GM23248 (cell line): ENCODE results near the gene GFPT1. TPM values are rescaled to one million over a fixed set of nuclear protein-coding genes. Genes with fewer than 3 reads are reported as not detected.
A peak's percentile ranks its signal among the peaks of the same experiment; 100 is the strongest.
"Not testable (repeated sequence)": the region's sequence is repeated elsewhere in the genome, so short reads cannot be mapped to it uniquely, and the experiment has no call there.

Source experiments
- DNase-seq: peaks from one replicate; pipeline ENCODE4 v3.0.0-alpha.2; 2015
- H2AFZ ChIP-seq: fragments of 200-600 bp; sonication (generic); 2 replicates; pipeline ENCODE4 v1.6.1; 2016; ENCODE audit warnings: antibody characterized with exemption
- H3F3A ChIP-seq: fragments of 200-600 bp; sonication (generic); 2 replicates; pipeline ENCODE4 v1.6.1; 2016; ENCODE audit warnings: mild to moderate bottlenecking, antibody characterized with exemption, mixed run types; ENCODE audit not compliant: insufficient read depth
- H3K27ac ChIP-seq: fragments of 200-600 bp; sonication (generic); 2 replicates; pipeline ENCODE4 v1.5.1; 2016; ENCODE audit warnings: mild to moderate bottlenecking
- H3K27me3 ChIP-seq: fragments of 200-600 bp; sonication (generic); replicated peaks from 2 replicates; pipeline ENCODE4 v1.6.1; 2016; ENCODE audit warnings: mild to moderate bottlenecking; ENCODE audit not compliant: insufficient read depth
- H3K36me3 ChIP-seq: fragments of 200-600 bp; sonication (generic); 2 replicates; pipeline ENCODE4 v1.6.1; 2016; ENCODE audit warnings: low read depth, mild to moderate bottlenecking
- H3K4me1 ChIP-seq: fragments of 200-600 bp; sonication (generic); 2 replicates; pipeline ENCODE4 v1.6.1; 2016; ENCODE audit warnings: mild to moderate bottlenecking; ENCODE audit not compliant: insufficient read depth
- H3K4me2 ChIP-seq: fragments of 200-600 bp; sonication (generic); one replicate; pipeline ENCODE4 v1.6.1; 2016; ENCODE audit warnings: mild to moderate bottlenecking; ENCODE audit not compliant: unreplicated experiment
- H3K4me3 ChIP-seq: fragments of 200-600 bp; sonication (generic); 2 replicates; pipeline ENCODE4 v1.5.1; 2016; ENCODE audit warnings: mild to moderate bottlenecking
- H3K79me2 ChIP-seq: fragments of 200-600 bp; sonication (generic); 2 replicates; pipeline ENCODE4 v1.6.1; 2016; ENCODE audit warnings: mild to moderate bottlenecking; ENCODE audit not compliant: insufficient read depth
- H3K9ac ChIP-seq: fragments of 200-600 bp; sonication (generic); 2 replicates; pipeline ENCODE4 v1.6.1; 2016; ENCODE audit warnings: mild to moderate bottlenecking
- H3K9me2 ChIP-seq: fragments of 200-600 bp; sonication (generic); 2 replicates; pipeline ENCODE4 v1.6.1; 2016; ENCODE audit warnings: mixed run types, mild to moderate bottlenecking, moderate library complexity; ENCODE audit not compliant: insufficient read depth
- H3K9me3 ChIP-seq: fragments of 200-600 bp; sonication (generic); one replicate; pipeline ENCODE4 v1.6.1; 2017; ENCODE audit warnings: low read depth
- H4K20me1 ChIP-seq: fragments of 200-600 bp; sonication (generic); 2 replicates; pipeline ENCODE4 v1.6.0; 2016; ENCODE audit not compliant: insufficient read depth
- EZH2 ChIP-seq: fragments of 200-600 bp; sonication (generic); IDR thresholded peaks from 2 replicates; pipeline ENCODE4 v1.6.1; 2018; ENCODE audit warnings: antibody characterized with exemption, mild to moderate bottlenecking; ENCODE audit not compliant: insufficient read depth, poor library complexity, severe bottlenecking
- EZH2phosphoT487 ChIP-seq: fragments of 200-600 bp; sonication (generic); IDR thresholded peaks from 2 replicates; pipeline ENCODE4 v1.6.1; 2018; ENCODE audit warnings: antibody characterized with exemption, moderate library complexity, mild to moderate bottlenecking, low read depth; ENCODE audit not compliant: insufficient read depth
- WGBS, 2 experiments: methylation state at CpG; one replicate each; pipeline ENCODE4 v1.1.6; 2015 to 2017; ENCODE audit warnings: low lambda C conversion rate in 2 of 2, low coverage in 1 of 2; ENCODE audit errors: missing lambda C conversion rate in 2 of 2; 5-methylcytosine and 5-hydroxymethylcytosine counted together
- in situ Hi-C: fragments of 300-500 bp; cut with MboI; formaldehyde crosslinking; loops from 2 replicates; pipeline ENCODE4 v1.15.0; 2020
- polyA plus RNA-seq: library from polyadenylated mRNA; unstranded; fragments of >200 nt; fragmentation: Nextera tagmentation; extraction: Ambion mirVana; gene quantifications from 2 replicates; pipeline ENCODE4 v1.2.1, GENCODE V29; 2016
- total RNA-seq: library from RNA; depleted of rRNA; stranded (reverse); fragments of >200 nt; shearing (Covaris generic); gene quantifications from 2 replicates; pipeline ENCODE4 v1.2.3, GENCODE V29; 2014

The GFPT1 gene
- total and polyA plus RNA-seq, 2 experiments from 2014 or later, result 53.3 to 115 TPM

DNA sequence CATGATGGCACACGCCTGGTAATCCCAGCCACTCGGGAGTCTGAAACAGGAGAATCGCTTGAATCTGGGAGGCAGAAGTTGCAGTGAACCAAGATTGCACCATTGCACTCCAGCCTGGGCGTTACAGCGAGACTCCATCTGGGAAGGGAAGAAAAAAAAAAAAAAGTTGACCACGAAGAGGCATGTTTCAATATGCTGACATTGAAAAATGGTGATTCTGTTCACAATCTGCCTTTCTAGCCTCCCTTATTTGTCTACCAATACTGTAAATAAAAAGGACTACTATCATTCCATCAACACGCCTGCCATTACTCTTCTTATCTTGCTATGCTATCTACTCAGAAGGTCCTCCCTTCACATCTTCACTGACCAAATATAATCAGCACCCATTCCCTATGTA is 18.4 kb downstream of the GFPT1 start:
- Histone ChIP-seq H3K79me2 (peaks cover 98% of the 10 kb centered on the region), H3K9me3 (no peaks in the 10 kb centered on the region), H3K27me3 (no peaks in the 10 kb centered on the region), H2AFZ (no peak overlapping the region), H3K4me3 (no peak overlapping the region), H3K9ac (no peak overlapping the region), H3K4me1 (no peaks in the 10 kb centered on the region), H3F3A (0 out of 2 replicates have a peak, but pooled peaks cover 24% of the 10 kb centered on the region), H4K20me1 (0 out of 2 replicates have a peak, but pooled peaks cover 3% of the 10 kb centered on the region), H3K27ac (no peak overlapping the region), H3K9me2 (no peaks in the 10 kb centered on the region), H3K4me2 (no peak overlapping the region), H3K36me3 (peaks cover 81% of the 10 kb centered on the region)
- in situ Hi-C loops, result no loop called here
- TF ChIP-seq EZH2 (no peak), EZH2phosphoT487 (no peak)
- 90 to 92% methylated on average over 7 of the region's 7 CpGs for WGBS, 2 experiments
- DNase-seq, result no peak

GRCh38 chr2:69359371-69359770 is 27.7 kb downstream of the GFPT1 start:
- in situ Hi-C loops, result no loop called here
- H3K79me2 ChIP-seq, result peaks cover 93% of the 10 kb centered on the region
- H3F3A ChIP-seq, result peaks cover 46% of the 10 kb centered on the region
- H3K27me3 ChIP-seq, result no peaks in the 10 kb centered on the region
- peaks cover 83% of the 10 kb centered on the region for H3K36me3 ChIP-seq
- no peak overlapping the region for H2AFZ ChIP-seq
- no peak overlapping the region for H3K9ac ChIP-seq
- H3K9me3 ChIP-seq, result no peaks in the 10 kb centered on the region
- H3K9me2 ChIP-seq, result no peaks in the 10 kb centered on the region
- no peak for TF ChIP-seq EZH2
- TF ChIP-seq EZH2phosphoT487, result no peak
- no peaks in the 10 kb centered on the region for H4K20me1 ChIP-seq
- DNase-seq, result no peak
- no peak overlapping the region for H3K4me3 ChIP-seq
- no peak overlapping the region for H3K27ac ChIP-seq
- no peak overlapping the region for H3K4me2 ChIP-seq
- no peaks in the 10 kb centered on the region for H3K4me1 ChIP-seq

GRCh38 chr2:69358914-69359313 is 28.1 kb downstream of the GFPT1 start:
- H3F3A ChIP-seq, result peaks cover 50% of the 10 kb centered on the region
- no peaks in the 10 kb centered on the region for H3K4me1 ChIP-seq
- H3K4me3 ChIP-seq, result no peak overlapping the region
- H3K27ac ChIP-seq, result no peak overlapping the region
- H3K9ac ChIP-seq, result no peak overlapping the region
- H3K4me2 ChIP-seq, result no peak overlapping the region
- H3K36me3 ChIP-seq, result peaks cover 83% of the 10 kb centered on the region
- TF ChIP-seq EZH2 (no peak), EZH2phosphoT487 (no peak)
- no peaks in the 10 kb centered on the region for H3K9me2 ChIP-seq
- H2AFZ ChIP-seq, result no peak overlapping the region
- peaks cover 93% of the 10 kb centered on the region for H3K79me2 ChIP-seq
- H4K20me1 ChIP-seq, result no peaks in the 10 kb centered on the region
- H3K9me3 ChIP-seq, result no peaks in the 10 kb centered on the region
- H3K27me3 ChIP-seq, result no peaks in the 10 kb centered on the region
- in situ Hi-C loops, result no loop called here
- DNase-seq, result no peak
- 19 to 22% methylated on average over 3 of the region's 3 CpGs for WGBS, 2 experiments

GRCh38 chr2:69356471-69356870 is 30.6 kb downstream of the GFPT1 start:
- Histone ChIP-seq H2AFZ (no peak overlapping the region), H3K9ac (no peak overlapping the region), H3K27ac (no peak overlapping the region), H3F3A (peaks cover 49% of the 10 kb centered on the region), H3K36me3 (peaks cover 78% of the 10 kb centered on the region), H3K9me2 (no peaks in the 10 kb centered on the region), H3K4me1 (no peaks in the 10 kb centered on the region), H3K9me3 (no peaks in the 10 kb centered on the region), H3K4me3 (no peak overlapping the region), H3K4me2 (no peak overlapping the region), H3K27me3 (no peaks in the 10 kb centered on the region), H4K20me1 (no peaks in the 10 kb centered on the region), H3K79me2 (peaks cover 97% of the 10 kb centered on the region)
- in situ Hi-C loops, result no loop called here
- TF ChIP-seq EZH2phosphoT487 (no peak), EZH2 (no peak)
- peak; percentile 22 for DNase-seq
- WGBS, 2 experiments, result 95 to 97% methylated on average over 5 of the region's 5 CpGs

DNA sequence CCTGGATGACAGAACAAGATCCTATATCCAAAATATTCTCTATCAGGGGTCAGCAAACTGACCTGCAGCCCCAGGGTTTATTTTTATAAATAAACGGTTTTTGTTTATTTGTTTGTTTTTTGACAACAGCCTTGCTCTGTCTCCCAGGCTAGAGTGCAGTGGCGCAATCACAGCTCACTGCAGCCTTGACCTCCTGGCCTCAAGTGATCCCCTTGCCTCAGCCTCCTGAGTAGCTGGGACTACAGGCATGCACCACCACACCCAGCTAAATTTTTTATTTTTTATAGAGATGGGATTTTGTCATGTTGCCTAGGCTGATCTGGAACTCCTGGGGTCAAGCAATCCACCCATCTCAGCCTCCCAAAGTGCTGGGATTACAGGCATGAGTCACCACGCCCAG is 32.1 kb downstream of the GFPT1 start:
- 78 to 86% methylated on average over 3 of the region's 3 CpGs for WGBS, 2 experiments
- H3F3A ChIP-seq, result peaks cover 49% of the 10 kb centered on the region
- DNase-seq, H3K9me2 ChIP-seq, H3K4me1 ChIP-seq, H3K9me3 ChIP-seq, H3K27ac ChIP-seq, H2AFZ ChIP-seq, H3K4me3 ChIP-seq, H4K20me1 ChIP-seq, H3K27me3 ChIP-seq, H3K4me2 ChIP-seq, in situ Hi-C loops, H3K9ac ChIP-seq: not testable (repeated sequence)
- H3K79me2 ChIP-seq, result peaks cover 99% of the 10 kb centered on the region
- peaks cover 80% of the 10 kb centered on the region for H3K36me3 ChIP-seq
